Sigmoid colon (tissue), 4 donors: ENCODE data around the gene NNT.

Experiments
- CTCF ChIP-seq, 4 experiments: fragments of 450-650 bp in 3 of 4; fragments of 200-600 bp in 1 of 4; IDR thresholded peaks; one replicate each; pipeline ENCODE4 v1.5.1; 2016 to 2019; ENCODE audit warnings: antibody characterized with exemption in 4 of 4, mild to moderate bottlenecking in 3 of 4, moderate library complexity in 2 of 4
- POLR2A ChIP-seq, 2 donors: fragments of 450-650 bp; IDR thresholded peaks; one replicate each; pipeline ENCODE4 v1.6.1; 2016; ENCODE audit warnings: antibody characterized with exemption in 2 of 2, mild to moderate bottlenecking in 2 of 2, moderate library complexity in 2 of 2
- POLR2AphosphoS5 ChIP-seq, 4 donors: sonication (generic); formaldehyde crosslinking; IDR thresholded peaks; one replicate each; pipeline ENCODE4 v1.6.1; 2017; ENCODE audit warnings: antibody characterized with exemption in 4 of 4

- TF ChIP-seq POLR2A (IDR thresholded peaks at IDR 0.05) (no peak), CTCF (IDR thresholded peaks at IDR 0.05) (no peak), POLR2AphosphoS5 (IDR thresholded peaks at IDR 0.05) (no peak)
These were observed 76.2 kb downstream of the NNT start for GRCh38 chr5:43679214-43679613.
